Astrocyte of the spinal cord (primary cell): ENCODE results near the gene SLC19A1.

Experiments
- DNase-seq: peaks from one replicate; pipeline ENCODE4 v3.0.0; 2011; ENCODE audit warnings: low read depth, low spot score
- H3K4me3 ChIP-seq: 2 replicates; pipeline ENCODE4 v1.5.1; 2011; ENCODE audit warnings: low read depth, mild to moderate bottlenecking, low read length, moderate library complexity
- CTCF ChIP-seq: IDR thresholded peaks from 2 replicates; pipeline ENCODE4 v1.5.1; 2012; ENCODE audit warnings: low read depth, mild to moderate bottlenecking, low read length, inconsistent platforms
- in situ Hi-C: cut with HindIII; loops from 2 replicates; pipeline ENCODE4 v1.10.0; 2017; ENCODE audit warnings: low sequenced_read_pairs

SLC19A1 gene

GRCh38 chr21:45498646-45499000, 43.6 kb downstream of the SLC19A1 start:
- TF ChIP-seq CTCF = no peak
- no peak for DNase-seq
- in situ Hi-C loops = no loop called here
- no peak overlapping the region for H3K4me3 ChIP-seq

DNA sequence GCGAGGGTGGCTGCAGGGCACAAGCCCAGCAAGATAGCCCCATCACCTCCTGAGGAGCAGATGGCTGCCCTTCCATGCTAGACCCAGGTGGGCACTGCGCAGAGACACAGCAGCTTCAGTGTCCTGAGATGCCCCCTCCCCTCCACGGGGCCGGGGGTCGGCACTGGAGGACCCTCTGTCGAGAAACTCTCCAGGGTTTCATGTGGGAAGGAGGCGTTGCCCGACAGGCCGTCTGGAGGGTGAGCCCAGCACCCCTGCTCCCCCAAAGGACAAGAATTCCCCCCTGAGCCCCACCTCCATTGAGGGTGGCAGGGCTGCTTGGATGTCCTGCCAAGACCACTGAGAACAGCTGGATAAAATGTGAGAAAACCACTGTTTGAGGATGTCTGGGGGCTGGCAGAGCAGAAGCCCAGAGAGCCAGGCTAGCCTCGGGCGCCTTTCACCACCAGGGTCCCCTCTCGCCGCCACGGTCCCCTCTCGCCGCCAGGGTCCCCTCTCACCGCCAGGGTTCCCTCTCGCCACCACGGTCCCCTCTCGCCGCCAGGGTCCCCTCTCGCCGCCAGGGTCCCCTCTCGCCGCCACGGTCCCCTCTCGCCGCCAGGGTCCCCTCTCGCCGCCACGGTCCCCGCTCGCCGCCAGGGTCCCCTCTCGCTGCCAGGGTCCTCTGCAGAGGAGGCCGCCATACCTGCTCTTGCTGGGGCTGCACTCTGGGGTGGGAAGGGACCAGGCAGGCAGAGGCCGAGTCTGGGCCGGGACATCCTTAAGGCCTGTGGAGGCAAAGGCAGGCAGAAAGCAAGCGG, 44.2 kb downstream of the SLC19A1 start:
- in situ Hi-C loops = no loop called here
- TF ChIP-seq CTCF = no peak
- no peak for DNase-seq
- no peak overlapping the region for H3K4me3 ChIP-seq

DNA sequence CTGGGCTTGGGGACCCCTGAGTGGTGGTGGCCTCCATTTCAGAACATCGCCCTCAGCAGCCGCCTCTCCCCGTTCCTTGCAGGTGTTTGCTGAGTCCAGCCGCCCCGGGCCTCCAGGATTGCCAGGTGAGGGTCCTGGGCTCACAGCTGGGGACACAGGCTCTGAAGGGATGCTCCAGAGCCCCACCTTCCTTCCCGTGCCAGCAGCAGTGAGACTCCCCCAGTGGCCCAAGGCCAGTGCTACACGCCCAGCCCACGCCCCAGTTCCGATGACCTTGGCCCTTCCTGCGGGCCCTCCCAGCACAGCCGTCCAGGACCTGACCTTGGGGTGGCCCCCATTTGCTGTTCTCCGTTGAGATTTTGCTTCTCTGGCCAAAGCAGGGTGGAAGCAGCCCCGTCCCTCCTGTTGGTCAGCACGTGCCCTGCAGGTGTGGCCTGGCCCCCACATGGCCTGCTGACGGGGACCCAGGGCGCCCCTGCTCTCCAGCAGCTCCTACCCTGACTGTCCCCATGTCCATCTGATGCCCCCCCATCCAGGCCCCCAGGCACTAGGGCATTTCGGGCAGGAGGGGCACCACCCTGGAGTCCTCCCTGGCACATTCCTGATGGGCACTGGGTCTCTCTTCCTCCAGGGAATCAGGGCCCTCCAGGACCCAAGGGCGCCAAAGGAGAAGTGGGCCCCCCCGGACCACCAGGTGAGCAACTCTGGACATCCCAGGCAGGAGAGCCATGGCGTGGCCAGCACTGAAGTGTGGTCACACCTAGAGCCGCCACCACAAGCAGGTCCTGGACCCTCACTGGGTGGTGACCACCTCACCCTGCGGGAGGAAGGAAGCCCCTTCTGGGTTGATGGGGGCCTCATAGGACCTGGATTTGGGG, 45.0 kb downstream of the SLC19A1 start:
- no peak for TF ChIP-seq CTCF
- in situ Hi-C loops = no loop called here
- H3K4me3 ChIP-seq = no peak overlapping the region
- DNase-seq = no peak

- TF ChIP-seq CTCF = no peak
- in situ Hi-C loops = no loop called here
- no peak for DNase-seq
- no peak overlapping the region for H3K4me3 ChIP-seq
Observed at GRCh38 chr21:45496151-45496967, 45.9 kb downstream of the SLC19A1 start.

DNA sequence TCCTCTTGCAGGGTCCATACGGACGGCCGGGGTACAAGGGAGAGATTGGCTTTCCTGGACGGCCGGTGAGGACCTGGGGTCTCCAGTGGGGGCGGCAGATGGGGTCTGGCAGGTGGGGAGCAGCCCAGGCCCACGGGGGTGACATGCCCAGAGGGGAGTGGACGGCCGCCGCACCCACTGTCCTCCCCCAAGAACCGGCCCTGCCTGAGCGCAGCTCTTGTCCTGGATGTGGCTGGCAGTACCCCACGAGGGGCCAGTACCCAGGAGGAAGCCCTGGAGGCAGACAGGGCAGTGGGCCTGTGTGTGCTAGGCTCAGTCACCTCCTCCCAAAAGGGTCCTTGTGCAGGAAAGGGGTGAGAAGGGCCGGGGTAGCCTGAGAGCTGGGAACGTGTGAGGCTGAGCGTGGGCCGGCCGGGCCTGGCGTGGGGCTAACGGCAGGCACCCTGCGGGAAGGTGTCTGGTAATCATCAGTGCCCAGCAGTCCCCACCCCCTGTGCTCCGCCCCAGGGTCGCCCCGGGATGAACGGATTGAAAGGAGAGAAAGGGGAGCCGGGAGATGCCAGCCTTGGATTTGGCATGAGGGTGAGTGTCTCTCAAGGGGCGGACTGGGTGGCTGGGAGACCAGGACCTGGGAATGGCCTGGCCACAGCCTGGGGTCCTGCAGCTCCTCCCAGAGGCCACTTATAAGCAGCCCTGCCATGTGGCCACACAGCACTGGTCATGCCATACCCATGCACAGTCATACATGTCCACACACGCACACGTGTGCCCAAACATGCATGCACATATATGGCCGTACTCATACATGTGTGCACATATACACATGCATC, 47.2 kb downstream of the SLC19A1 start:
- no peak overlapping the region for H3K4me3 ChIP-seq
- no peak for TF ChIP-seq CTCF
- DNase-seq = no peak
- in situ Hi-C loops = no loop called here
